ENCODE results near the gene TFAP2A. TPM values are rescaled to one million over a fixed set of nuclear protein-coding genes. Genes with fewer than 3 reads are reported as not detected.
A peak's percentile ranks its signal among the peaks of the same experiment; 100 is the strongest.

Gene TFAP2A
- total RNA-seq, 5 donors from 2014 or later (not counting 1 experiment from before 2014, with no cell fraction given) = 0.15 to 0.69 (median 0.28) TPM; not detected in 2

- peak overlapping the region in 1 of 2 donors; percentile 44 for H3K4me3 ChIP-seq (ENCODE audit: control insufficient read depth in 1 of 2, extremely low read depth in 1 of 2, low read length in 1 of 2)
- ChIA-PET CTCF (interaction anchor here in 1 of 2 donors (0.6 to 0.7 kb wide), 2 partner anchors 45 to 679 kb away, joined by 6 to 7 read pairs; no protein-coding TSS in a partner anchor), POLR2A (no interaction called here)
- H3K27me3 ChIP-seq (replicated peaks in 1 of 2; ENCODE audit: control insufficient read depth in 2 of 2, extremely low read depth in 1 of 2, insufficient read depth in 2 of 2, low read length in 1 of 2) = peaks cover 45 to 60% of the 10 kb centered on the region in 2 experiments
- peaks cover 0 to 4% (median 0%) of the 10 kb centered on the region in 3 donors for H3K4me1 Mint-ChIP-seq
- peaks cover 2% of the 10 kb centered on the region for H3K9me3 ChIP-seq
- H3K36me3 ChIP-seq (ENCODE audit: control insufficient read depth in 2 of 2, extremely low read depth in 1 of 2, insufficient read depth in 1 of 2, low read length in 1 of 2) = no peaks in the 10 kb centered on the region
- WGBS (ENCODE audit: insufficient coverage) = 13% methylated on average over 18 of the region's 47 CpGs
- no peaks in the 10 kb centered on the region for H3K4me1 ChIP-seq (ENCODE audit: control insufficient read depth in 1 of 2, extremely low read depth in 1 of 2, insufficient read depth in 2 of 2, low read length in 2 of 2)
- H3K36me3 Mint-ChIP-seq = no peaks in the 10 kb centered on the region
- no peak overlapping the region for H3K4me3 Mint-ChIP-seq
- H3K27ac ChIP-seq (ENCODE audit: low read length) = no peak overlapping the region
- ATAC-seq (replicated peaks in 1 of 4) = no peak
- peaks cover 91 to 96% of the 10 kb centered on the region in 2 donors for H3K27me3 Mint-ChIP-seq
- no peak overlapping the region for H3K27ac Mint-ChIP-seq
- DNase-seq = no peak
- peaks cover 8 to 15% (median 13%) of the 10 kb centered on the region in 3 donors for H3K9me3 Mint-ChIP-seq
Observed at GRCh38 chr6:10389739-10390494, 25.0 kb downstream of the TFAP2A start.

- POLR2A ChIA-PET = no interaction called here
- no peak overlapping the region for H3K27ac ChIP-seq (ENCODE audit: low read length)
- peaks cover 51 to 66% of the 10 kb centered on the region in 2 experiments for H3K27me3 ChIP-seq (replicated peaks in 1 of 2; ENCODE audit: control insufficient read depth in 2 of 2, extremely low read depth in 1 of 2, insufficient read depth in 2 of 2, low read length in 1 of 2)
- Mint-ChIP-seq H3K36me3 (peaks cover 6% of the 10 kb centered on the region), H3K4me3 (no peak overlapping the region), H3K4me1 (peaks cover 12 to 23% (median 16%) of the 10 kb centered on the region in 3 donors), H3K27ac (no peak overlapping the region), H3K27me3 (peaks cover 84 to 93% of the 10 kb centered on the region in 2 donors), H3K9me3 (peaks cover 12 to 16% (median 14%) of the 10 kb centered on the region in 3 donors)
- H3K36me3 ChIP-seq (ENCODE audit: control insufficient read depth in 2 of 2, extremely low read depth in 1 of 2, insufficient read depth in 1 of 2, low read length in 1 of 2) = no peaks in the 10 kb centered on the region
- no peak overlapping the region for H3K4me3 ChIP-seq (ENCODE audit: control insufficient read depth in 1 of 2, extremely low read depth in 1 of 2, low read length in 1 of 2)
- no peak for ATAC-seq (replicated peaks in 1 of 4)
- 8% methylated on average over 2 of the region's 8 CpGs for WGBS (ENCODE audit: insufficient coverage)
- peaks cover 0 to 10% of the 10 kb centered on the region in 2 experiments for H3K4me1 ChIP-seq (ENCODE audit: control insufficient read depth in 1 of 2, extremely low read depth in 1 of 2, insufficient read depth in 2 of 2, low read length in 2 of 2)
- H3K9me3 ChIP-seq = no peaks in the 10 kb centered on the region
- CTCF ChIA-PET = no interaction called here
- no peak for DNase-seq
Observed at GRCh38 chr6:10386756-10387654, 27.9 kb downstream of the TFAP2A start.

GRCh38 chr6:10386220-10386619 is 28.7 kb downstream of the TFAP2A start:
- Histone ChIP-seq H3K4me3 (ENCODE audit: control insufficient read depth in 1 of 2, extremely low read depth in 1 of 2, low read length in 1 of 2) (no peak overlapping the region), H3K27me3 (replicated peaks in 1 of 2; ENCODE audit: control insufficient read depth in 2 of 2, extremely low read depth in 1 of 2, insufficient read depth in 2 of 2, low read length in 1 of 2) (peaks cover 51 to 70% of the 10 kb centered on the region in 2 experiments), H3K27ac (ENCODE audit: low read length) (no peak overlapping the region), H3K9me3 (no peaks in the 10 kb centered on the region), H3K36me3 (ENCODE audit: control insufficient read depth in 2 of 2, extremely low read depth in 1 of 2, insufficient read depth in 1 of 2, low read length in 1 of 2) (no peaks in the 10 kb centered on the region), H3K4me1 (ENCODE audit: control insufficient read depth in 1 of 2, extremely low read depth in 1 of 2, insufficient read depth in 2 of 2, low read length in 2 of 2) (peaks cover 0 to 17% of the 10 kb centered on the region in 2 experiments)
- Mint-ChIP-seq H3K27ac (no peak overlapping the region), H3K9me3 (peaks cover 12 to 16% (median 14%) of the 10 kb centered on the region in 3 donors), H3K4me1 (peaks cover 12 to 25% (median 16%) of the 10 kb centered on the region in 3 donors), H3K27me3 (peaks cover 82 to 92% of the 10 kb centered on the region in 2 donors), H3K4me3 (no peak overlapping the region), H3K36me3 (peaks cover 6% of the 10 kb centered on the region)
- ATAC-seq (replicated peaks in 1 of 4) (no peak), DNase-seq (no peak)
- ChIA-PET CTCF (no interaction called here), POLR2A (no interaction called here)
- WGBS (ENCODE audit: insufficient coverage) = 17% methylated on average over 1 of the region's 2 CpGs

- DNase-seq (no peak), ATAC-seq (replicated peaks in 1 of 4) (no peak)
- Mint-ChIP-seq H3K4me1 (peaks cover 12 to 25% (median 16%) of the 10 kb centered on the region in 3 donors), H3K4me3 (no peak overlapping the region), H3K27ac (no peak overlapping the region), H3K36me3 (peaks cover 6% of the 10 kb centered on the region), H3K27me3 (peaks cover 87 to 92% of the 10 kb centered on the region in 2 donors), H3K9me3 (peaks cover 12 to 16% (median 14%) of the 10 kb centered on the region in 3 donors)
- no peaks in the 10 kb centered on the region for H3K9me3 ChIP-seq
- CTCF ChIA-PET = interaction anchor here (0.6 to 1.0 kb wide), 2 partner anchors 334 to 950 kb away, joined by 3 to 5 read pairs; no protein-coding TSS in a partner anchor
- H3K4me1 ChIP-seq (ENCODE audit: control insufficient read depth in 1 of 2, extremely low read depth in 1 of 2, insufficient read depth in 2 of 2, low read length in 2 of 2) = peaks cover 0 to 19% of the 10 kb centered on the region in 2 experiments
- H3K27me3 ChIP-seq (replicated peaks in 1 of 2; ENCODE audit: control insufficient read depth in 2 of 2, extremely low read depth in 1 of 2, insufficient read depth in 2 of 2, low read length in 1 of 2) = peaks cover 51 to 70% of the 10 kb centered on the region in 2 experiments
- POLR2A ChIA-PET = no interaction called here
- 12% methylated on average over 12 of the region's 21 CpGs for WGBS (ENCODE audit: insufficient coverage)
- no peaks in the 10 kb centered on the region for H3K36me3 ChIP-seq (ENCODE audit: control insufficient read depth in 2 of 2, extremely low read depth in 1 of 2, insufficient read depth in 1 of 2, low read length in 1 of 2)
- no peak overlapping the region for H3K27ac ChIP-seq (ENCODE audit: low read length)
- no peak overlapping the region for H3K4me3 ChIP-seq (ENCODE audit: control insufficient read depth in 1 of 2, extremely low read depth in 1 of 2, low read length in 1 of 2)
Observed at GRCh38 chr6:10385524-10386132, 29.2 kb downstream of the TFAP2A start.

- Mint-ChIP-seq H3K4me3 (peak overlapping the region in 1 of 3 donors; percentile 43), H3K27me3 (peaks cover 85 to 92% of the 10 kb centered on the region in 2 donors), H3K9me3 (peaks cover 10 to 13% (median 12%) of the 10 kb centered on the region in 3 donors), H3K36me3 (peaks cover 6% of the 10 kb centered on the region), H3K27ac (no peak overlapping the region), H3K4me1 (peaks cover 12 to 23% (median 16%) of the 10 kb centered on the region in 3 donors)
- ChIA-PET CTCF (interaction anchor here (0.6 to 1.0 kb wide), 2 partner anchors 335 to 950 kb away, joined by 3 to 5 read pairs; no protein-coding TSS in a partner anchor), POLR2A (no interaction called here)
- no peaks in the 10 kb centered on the region for H3K36me3 ChIP-seq (ENCODE audit: control insufficient read depth in 2 of 2, extremely low read depth in 1 of 2, insufficient read depth in 1 of 2, low read length in 1 of 2)
- no peak overlapping the region for H3K4me3 ChIP-seq (ENCODE audit: control insufficient read depth in 1 of 2, extremely low read depth in 1 of 2, low read length in 1 of 2)
- no peaks in the 10 kb centered on the region for H3K9me3 ChIP-seq
- peaks cover 53 to 70% of the 10 kb centered on the region in 2 experiments for H3K27me3 ChIP-seq (replicated peaks in 1 of 2; ENCODE audit: control insufficient read depth in 2 of 2, extremely low read depth in 1 of 2, insufficient read depth in 2 of 2, low read length in 1 of 2)
- WGBS (ENCODE audit: insufficient coverage) = 13% methylated on average over 47 of the region's 64 CpGs
- DNase-seq (no peak), ATAC-seq (replicated peaks in 1 of 4) (no peak)
- no peak overlapping the region for H3K27ac ChIP-seq (ENCODE audit: low read length)
- peaks cover 0 to 19% of the 10 kb centered on the region in 2 experiments for H3K4me1 ChIP-seq (ENCODE audit: control insufficient read depth in 1 of 2, extremely low read depth in 1 of 2, insufficient read depth in 2 of 2, low read length in 2 of 2)
Observed at GRCh38 chr6:10384610-10385523, 30.0 kb downstream of the TFAP2A start.

All from T-cell (primary cell).